HG03558 (cell line): ENCODE measurements around the gene MAPKAPK5.
A peak's percentile ranks its signal among the peaks of the same experiment; 100 is the strongest.
"Not testable (repeated sequence)": the region's sequence is repeated elsewhere in the genome, so short reads cannot be mapped to it uniquely, and the experiment has no call there.

Source experiments
- ATAC-seq: cut with Tn5 transposase; IDR thresholded peaks from one replicate; pipeline ENCODE4 v1.9.1; 2021; ENCODE audit warnings: moderate number of reproducible peaks; ENCODE audit not compliant: unreplicated experiment; ENCODE audit errors: extremely low read depth

MAPKAPK5 gene, protein sequence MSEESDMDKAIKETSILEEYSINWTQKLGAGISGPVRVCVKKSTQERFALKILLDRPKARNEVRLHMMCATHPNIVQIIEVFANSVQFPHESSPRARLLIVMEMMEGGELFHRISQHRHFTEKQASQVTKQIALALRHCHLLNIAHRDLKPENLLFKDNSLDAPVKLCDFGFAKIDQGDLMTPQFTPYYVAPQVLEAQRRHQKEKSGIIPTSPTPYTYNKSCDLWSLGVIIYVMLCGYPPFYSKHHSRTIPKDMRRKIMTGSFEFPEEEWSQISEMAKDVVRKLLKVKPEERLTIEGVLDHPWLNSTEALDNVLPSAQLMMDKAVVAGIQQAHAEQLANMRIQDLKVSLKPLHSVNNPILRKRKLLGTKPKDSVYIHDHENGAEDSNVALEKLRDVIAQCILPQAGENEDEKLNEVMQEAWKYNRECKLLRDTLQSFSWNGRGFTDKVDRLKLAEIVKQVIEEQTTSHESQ

DNA sequence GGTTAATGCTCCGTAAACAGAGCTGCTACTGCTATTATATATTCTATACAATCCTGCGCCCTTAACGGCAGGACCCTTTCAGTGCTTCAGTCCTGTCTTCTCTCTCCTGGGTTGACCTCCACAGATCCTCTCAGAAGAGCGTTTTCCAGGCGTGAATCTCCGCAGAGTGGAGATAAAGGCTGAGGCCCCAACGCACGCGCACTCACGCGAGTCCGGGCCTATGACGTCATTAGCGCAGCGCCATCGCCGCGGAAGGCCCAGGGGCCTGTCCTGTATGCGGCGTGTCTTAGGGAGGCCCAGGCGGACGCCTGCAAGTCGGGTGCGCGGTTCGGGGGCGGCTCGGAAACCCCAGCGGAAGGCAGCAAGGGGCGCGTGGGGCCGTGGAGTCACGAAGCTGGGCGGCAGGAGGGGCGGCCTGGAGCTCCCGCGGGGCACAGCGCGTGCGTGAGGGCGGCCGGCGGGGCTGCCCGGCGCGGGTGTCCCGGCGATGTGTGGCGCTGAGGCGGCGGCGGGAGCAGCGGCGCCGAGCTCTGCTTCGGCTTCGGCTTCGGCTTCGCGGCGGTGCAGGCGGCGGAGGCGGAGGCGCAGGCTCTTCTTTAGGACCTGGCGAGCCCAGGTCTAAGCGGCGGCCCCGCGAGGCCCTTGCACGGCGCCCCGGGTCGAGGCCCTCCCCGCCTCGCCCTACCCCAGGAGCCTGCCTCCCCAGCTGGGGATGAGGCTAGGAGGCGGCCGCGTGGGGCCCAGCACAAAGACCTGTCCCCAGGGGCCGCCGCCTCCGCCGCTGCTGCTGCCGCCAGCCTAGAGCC is at the start of gene MAPKAPK5:
Gene MAPKAPK5 (plus strand): TSS at position 479 of the 806 bp plus-strand sequence. CDS start 506 bp downstream, outside the sequence.
- peak; percentile 69 for ATAC-seq

DNA sequence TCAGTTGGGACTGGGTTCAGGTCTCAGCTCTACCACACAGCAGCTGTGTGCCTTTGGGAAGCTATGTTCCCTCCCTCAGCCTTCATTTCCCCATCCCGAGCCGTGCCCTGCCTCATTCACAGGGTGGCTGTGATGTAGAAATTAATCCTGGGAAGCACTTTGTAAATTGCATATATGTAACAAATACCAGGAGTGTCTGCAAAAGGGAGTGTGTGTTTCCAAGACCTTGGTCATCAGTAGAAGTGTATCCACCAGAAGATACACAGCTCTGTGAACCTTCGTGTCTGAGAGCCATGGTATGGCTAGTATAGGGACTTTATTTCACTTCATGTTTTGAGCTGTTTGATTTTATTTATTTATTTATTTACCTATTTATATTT is 49.2 kb upstream of the MAPKAPK5 start:
- no peak for ATAC-seq

DNA sequence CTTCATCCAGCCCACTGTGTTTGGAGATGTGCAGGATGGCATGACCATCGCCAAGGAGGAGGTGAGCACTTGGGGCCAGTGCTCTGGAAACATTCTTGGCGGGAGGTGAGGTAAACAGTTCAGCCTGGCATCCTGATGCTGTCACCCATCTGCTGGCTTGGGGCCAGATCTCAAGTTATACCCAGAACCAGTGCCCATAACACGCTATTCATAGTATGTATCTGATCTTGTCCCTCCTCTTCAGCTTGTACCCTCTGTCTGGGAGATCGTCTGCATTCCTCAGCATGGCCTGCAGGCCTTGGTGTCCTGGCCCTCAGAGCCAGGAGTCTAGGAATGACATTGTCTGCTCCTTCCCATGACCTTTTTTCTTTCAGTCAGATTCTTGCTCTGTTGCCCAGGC is 43.8 kb upstream of the MAPKAPK5 start:
- ATAC-seq: no peak

DNA sequence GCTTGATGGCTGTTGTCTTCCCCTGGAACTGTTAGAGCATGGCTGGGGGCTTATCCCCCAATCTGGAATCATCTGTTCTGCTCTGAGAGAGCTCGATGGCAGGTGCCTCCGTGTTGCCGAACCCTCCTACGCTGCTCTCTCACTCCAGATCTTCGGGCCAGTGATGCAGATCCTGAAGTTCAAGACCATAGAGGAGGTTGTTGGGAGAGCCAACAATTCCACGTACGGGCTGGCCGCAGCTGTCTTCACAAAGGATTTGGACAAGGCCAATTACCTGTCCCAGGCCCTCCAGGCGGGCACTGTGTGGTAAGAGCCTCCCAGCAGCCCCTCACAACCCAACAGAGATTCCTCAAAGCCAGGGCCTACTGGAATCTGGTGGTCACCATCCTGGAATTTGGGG is 42.3 kb upstream of the MAPKAPK5 start:
- no peak for ATAC-seq

DNA sequence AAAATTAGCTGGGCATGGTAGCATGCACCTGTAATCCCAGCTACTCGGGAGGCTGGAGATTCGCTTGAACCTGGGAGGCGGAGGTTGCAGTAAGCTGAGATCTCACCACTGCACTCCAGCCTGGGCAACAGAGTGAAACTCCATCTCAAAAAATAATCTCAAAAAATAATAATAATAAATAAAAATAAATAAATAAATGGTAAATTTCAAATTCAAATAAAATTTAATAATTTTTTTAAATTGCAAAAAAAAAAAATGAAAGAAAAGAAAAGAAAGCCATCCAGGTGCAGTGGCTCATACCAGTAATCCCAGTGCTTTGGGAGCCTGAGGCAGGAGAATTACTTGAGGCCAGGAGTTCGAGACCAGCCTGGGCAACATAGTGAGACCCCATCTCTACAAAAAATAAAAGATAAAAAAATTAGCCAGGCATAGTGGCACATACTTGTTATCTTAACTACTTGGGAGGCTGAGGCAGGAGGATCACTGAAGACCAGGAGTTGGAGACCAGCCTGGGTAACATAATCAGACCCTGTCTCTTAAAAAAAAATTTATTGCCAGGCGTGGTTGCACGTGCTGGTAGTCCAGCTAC is 38.9 kb upstream of the MAPKAPK5 start:
- ATAC-seq: no peak

DNA sequence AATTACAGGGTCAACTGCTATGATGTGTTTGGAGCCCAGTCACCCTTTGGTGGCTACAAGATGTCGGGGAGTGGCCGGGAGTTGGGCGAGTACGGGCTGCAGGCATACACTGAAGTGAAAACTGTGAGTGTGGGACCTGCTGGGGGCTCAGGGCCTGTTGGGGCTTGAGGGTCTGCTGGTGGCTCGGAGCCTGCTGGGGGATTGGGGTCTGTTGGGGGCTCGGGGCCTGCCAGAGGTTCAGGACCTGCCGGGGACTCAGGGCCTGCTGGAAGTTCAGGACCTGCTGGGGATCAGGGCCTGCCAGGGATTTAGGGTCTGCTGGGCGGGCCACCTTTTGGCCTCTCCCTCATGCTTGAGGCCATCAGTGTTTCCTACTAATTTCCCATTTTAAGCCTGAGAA is 38.2 kb upstream of the MAPKAPK5 start:
- ATAC-seq: no peak

DNA sequence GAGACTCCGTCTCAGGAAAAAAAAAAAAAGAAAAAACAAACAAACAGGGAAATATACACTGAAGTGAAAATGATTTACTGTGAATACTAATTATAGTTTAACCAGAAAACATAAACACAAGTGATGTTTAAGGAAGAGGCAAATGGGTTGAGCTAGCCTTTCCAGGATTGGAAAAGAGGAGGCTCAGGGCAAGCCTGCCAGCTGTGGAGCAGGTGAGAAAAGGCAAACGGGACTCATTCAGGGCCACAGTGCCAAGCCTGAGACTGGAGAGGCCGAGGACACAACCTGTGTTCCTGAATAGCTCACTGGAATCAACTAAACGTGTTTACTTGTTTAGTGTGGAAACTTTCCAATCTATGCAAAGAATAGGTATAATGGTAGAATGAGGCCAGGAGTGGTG is 35.7 kb upstream of the MAPKAPK5 start:
- no peak for ATAC-seq

DNA sequence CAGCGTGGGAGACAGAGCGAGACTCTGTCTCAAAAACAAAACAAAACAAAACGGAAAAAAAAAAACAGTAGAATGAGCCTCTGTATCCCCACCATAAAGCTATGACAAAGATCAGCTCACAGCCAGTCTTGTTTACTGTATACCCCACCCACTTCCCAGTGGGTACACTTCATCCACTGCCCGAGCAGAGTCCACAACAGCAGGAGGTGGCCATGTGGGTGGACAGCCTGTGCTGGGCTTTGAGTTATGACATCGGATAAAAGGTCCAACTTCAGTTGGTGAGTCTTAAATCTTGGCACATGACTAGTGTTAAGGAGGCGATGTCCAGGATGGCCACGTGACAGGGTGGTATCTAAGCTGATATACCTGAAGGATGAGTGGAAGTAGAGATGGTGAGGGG is 34.8 kb upstream of the MAPKAPK5 start:
- ATAC-seq: no peak

DNA sequence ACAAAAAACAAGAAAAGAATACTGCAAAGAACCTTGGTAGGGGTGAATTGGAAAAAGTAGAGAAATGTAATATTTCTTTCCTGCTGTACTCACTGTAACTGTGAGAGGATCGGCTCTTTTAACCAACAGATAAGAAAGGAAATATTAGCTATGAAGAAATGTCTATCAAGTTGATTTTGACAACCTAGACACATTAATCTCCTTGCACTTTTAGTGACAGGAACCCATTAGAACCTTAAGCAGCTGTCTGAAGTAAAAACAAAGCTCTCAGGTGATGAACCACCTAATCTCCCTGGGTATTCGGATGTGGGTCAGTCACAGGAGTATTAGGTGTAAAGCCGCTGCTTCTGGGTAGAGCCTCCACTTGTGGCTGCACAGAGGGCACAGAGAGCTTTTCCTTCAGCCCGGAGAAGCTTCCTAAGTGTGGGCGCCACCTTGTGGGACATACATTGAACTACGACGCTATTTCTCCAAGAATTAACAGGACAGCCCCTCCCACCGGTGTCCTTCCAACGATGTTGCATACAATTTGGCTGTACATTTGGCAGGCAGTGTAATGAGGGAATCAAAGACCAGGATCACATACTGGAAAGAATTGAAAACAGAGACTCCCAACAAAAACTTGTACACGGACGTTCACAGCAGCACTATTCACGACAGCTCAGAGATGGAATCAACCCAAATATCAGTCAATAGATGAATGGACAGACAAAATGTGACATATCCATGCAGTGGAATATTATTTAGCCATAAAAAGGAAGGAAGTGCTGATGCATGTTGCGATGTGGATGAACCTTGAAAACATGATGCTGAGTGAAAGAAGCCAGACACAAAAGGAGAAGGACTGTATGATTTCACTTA is 28.9 kb upstream of the MAPKAPK5 start:
- ATAC-seq: no peak

DNA sequence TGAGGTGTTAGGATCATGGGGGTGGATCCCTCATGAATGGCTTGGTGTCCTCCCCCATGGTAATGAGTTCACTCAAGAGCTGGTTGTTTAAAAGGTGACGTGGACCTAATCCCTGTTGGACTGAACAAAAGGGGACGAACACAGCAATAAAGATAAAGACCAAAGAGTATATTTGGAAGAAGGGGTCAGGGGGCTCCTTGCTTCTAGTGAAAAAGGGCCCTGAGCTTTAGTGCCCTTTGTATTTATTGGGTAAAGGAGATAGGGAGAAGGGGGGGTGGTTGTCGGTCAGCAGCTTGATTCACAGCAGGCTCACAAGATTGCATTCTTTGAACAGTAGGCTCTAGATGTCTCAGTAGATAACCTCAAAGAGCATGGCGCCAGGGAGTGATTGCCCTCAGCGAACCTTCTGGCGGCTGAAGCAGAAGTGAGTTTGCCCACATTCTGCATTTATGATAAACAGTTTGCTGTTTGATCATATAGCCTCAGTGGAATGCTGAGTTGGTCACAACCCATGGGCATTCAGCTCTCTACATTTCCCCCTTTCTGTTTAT is 25.9 kb upstream of the MAPKAPK5 start:
- no peak for ATAC-seq

DNA sequence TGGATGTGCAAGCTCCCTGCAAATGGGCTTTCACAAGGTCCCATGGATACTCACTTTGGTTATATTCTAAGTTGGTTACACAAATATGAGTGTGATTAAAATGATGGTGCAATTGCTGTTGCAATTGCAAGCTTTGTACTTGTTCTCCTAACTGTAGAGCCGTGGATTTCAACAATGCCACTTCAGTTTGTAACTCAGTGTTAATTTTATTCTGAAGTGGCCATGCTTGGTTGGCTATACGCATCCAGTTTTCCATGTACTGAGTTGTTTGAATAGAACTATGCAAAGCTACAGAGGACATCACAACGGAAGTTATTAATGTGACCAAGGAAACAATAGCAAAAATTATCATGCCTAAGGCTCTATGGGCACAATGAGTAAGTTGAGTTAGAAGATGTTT is 25.1 kb upstream of the MAPKAPK5 start:
- ATAC-seq: not testable (repeated sequence)

DNA sequence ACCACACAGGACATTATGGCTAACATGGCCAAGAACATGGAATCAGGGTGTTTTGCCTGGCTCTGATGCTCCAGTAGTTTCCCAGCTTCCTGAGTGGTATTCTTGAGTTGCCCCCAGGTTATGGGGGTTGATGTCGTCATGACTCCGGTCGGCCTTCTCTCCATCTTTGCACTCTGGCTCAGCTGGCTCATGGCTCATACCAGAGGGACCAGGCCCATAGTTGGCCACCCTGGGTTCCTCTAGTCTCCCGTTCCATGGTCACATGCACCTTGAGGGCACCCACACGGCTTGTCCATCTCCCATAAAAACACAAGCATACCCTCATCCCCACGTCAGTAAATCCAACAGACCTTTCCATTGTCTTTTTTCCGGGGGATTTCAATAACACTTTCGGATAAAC is 23.7 kb upstream of the MAPKAPK5 start:
- no peak for ATAC-seq

DNA sequence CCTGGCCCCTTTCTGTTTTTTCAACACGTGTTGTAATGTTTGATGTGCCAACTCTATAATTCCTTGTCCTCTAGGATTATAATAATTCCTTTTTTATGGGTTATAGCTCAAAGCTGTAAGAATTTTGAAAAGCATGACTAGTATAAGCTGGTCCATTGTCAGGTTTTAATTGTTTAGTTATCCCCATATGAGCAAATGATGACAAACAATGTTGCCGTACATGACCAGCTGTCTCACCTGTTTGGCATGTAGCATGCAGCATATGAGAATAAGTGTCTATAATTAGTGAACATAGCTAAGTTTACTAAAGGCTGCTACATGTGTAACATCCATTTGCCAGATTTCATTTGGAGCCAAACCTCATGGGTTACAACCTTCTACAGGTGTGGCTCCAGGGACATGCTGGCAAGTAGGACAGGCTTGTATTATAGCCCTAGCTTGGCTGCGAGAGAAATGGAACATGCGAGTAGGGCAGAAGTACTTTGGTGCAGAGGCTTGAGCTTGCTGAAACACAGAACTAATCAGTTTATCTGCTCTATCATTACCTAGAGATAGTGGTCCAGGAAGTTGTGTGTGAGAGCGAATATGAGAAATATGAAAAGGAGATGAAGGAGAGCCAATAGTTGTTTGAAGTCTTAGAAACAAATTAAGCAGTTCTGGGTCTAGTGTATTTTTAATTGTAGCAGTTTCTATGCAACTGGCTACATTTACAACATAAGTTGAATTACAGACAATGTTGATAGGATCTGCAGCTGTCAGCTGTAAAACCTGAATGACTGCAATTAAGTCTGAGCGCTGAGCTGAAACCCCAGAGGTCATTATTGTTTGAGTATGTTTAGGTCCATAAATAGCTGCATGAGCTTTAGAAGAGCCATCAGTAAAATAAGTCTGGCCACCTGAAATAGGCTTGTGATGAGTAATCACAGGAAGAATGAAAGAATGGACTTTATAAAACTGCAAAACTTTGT is 22.6 kb upstream of the MAPKAPK5 start:
- ATAC-seq: no peak

DNA sequence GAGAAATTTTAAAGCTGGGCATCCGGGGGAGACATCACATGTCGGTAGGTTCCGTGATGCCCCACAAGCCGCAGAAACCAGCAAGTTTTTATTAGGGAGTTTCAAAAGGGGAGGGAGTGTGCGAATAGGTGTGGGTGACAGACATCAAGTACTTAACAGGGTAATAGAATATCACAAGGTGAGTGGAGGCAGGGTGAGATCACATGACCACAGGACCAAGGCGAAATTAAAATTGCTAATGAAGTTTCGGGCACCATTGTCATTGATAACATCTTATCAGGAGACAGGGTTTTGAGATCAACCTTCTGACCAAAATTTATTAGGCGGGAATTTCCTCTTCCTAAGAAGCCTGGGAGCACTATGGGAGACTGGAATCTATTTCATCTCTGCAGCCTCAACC is 21.2 kb upstream of the MAPKAPK5 start:
- not testable (repeated sequence) for ATAC-seq

DNA sequence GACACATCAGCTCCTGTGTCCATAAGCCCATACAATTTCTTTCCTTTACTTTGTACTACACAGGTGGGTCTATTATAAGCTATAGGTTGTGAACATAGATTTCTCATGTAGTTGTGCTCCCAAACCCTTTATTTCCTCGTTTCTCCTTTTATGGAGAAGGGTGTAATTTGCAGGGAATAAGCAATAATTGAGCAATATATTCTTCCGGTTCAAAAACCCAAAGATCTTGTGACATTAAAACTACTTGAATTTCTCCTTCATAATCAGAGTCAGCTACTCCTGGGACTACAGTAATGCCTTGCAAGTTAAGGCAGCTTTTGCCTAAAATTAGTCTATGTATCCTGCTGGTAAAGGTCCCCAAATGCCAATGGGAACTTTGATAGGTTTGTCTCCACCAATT is 19.1 kb upstream of the MAPKAPK5 start:
- no peak for ATAC-seq

DNA sequence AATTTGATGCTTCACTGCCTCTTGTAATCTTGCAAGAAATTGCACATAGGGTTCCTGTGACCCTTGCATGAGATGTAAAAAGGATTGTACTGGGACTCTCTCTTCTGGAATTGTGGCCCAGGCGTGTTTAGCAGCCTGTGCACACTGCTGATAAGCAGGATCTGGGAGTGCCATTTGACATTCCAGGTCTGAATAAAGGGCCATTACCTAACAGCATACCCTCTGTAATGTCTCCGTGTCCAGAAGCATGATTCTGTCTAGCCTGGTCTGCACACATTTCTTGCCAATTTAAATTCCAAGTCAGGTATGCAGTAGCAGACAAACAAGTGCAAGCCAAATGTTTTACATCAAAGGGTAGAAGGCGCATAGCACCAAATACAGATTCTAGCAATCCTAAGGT is 18.1 kb upstream of the MAPKAPK5 start:
- no peak for ATAC-seq

DNA sequence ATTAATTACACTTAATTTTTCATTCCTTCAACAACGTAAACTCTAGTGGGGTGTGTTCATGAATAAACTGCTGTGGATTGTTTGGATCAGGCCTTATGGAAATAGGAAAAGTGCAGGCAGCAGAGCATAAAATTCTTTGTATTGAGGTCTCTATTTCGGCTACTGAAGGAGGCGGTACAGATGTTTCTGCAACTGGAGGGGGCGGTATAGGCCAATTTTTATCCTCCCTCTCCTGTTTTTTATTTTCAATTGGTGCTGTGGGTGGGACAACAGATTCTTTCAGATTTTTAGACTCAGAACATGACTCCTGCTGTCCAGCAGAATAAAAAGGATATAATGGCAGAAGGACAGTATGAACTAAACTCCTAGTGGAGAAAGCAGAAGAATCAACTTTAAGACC is 17.7 kb upstream of the MAPKAPK5 start:
- ATAC-seq: not testable (repeated sequence)

DNA sequence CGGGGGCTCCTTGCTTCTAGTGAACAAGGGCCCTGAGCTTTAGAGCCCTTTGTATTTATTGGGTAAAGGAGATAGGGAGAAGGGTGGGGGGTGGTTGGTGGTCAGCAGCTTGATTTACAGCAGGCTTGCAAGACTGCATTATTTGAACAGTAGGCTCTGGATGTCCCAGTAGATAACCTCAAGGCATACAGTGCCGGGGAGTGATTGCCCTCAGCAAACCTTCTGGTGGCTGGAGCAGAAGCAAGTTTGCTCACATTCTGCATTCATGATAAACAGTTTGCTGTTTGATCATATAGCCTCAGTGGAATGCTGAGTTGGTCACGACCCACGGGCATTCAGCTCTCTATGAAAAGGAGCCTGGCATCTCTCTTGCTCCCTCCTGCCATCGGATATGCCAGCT is 16.5 kb upstream of the MAPKAPK5 start:
- ATAC-seq: no peak

DNA sequence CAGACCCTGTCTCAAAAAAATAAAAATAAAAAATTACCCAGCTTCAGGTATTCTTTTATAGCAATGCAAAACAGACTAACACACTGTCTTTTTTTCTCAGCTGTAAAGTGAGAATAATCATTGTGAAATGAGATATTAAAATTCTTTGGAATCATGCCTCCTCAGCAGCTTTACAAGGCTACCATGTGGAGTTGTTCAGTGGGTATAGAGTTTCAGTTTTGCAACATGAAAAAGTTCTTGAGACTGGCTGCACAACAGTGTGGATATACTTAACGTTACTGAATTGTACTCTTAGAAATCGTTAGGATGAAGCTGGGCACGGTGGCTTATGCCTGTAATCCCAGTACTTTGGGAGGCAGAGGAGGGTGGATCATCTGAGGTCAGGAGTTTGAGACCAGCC is 15.7 kb upstream of the MAPKAPK5 start:
- no peak for ATAC-seq
